CD4-positive, alpha-beta memory T cell (primary cell): ENCODE data around the gene WDR83. TPM values are rescaled to one million over a fixed set of nuclear protein-coding genes. Genes with fewer than 3 reads are reported as not detected.
"Not testable (repeated sequence)": the region's sequence is repeated elsewhere in the genome, so short reads cannot be mapped to it uniquely, and the experiment has no call there.

Source experiments
- CTCF ChIA-PET: fragments of 350-600 bp; sonication (Branson Sonifier 250); formaldehyde crosslinking; loops from one replicate; lab custom pipeline; 2021; ENCODE audit warnings: inconsistent platforms; ENCODE audit not compliant: partially characterized antibody; lab: Charles Lee
- POLR2A ChIA-PET: fragments of 350-600 bp; sonication (Branson Sonifier 250); formaldehyde crosslinking; loops from one replicate; lab custom pipeline; 2021; ENCODE audit not compliant: partially characterized antibody; lab: Charles Lee
- DNase-seq, 5 donors: peaks; one replicate each; pipeline versions ENCODE4 v3.0.0 to v3.0.0-alpha.2; 2020 to 2022; ENCODE audit warnings: mixed read lengths in 1 of 5
- H3K27ac ChIP-seq: one replicate; pipeline ENCODE4 v1.7.0; 2013; ENCODE audit warnings: low read depth, low read length
- H3K27me3 ChIP-seq: 2 replicates; pipeline ENCODE4 v1.7.0; 2013; ENCODE audit warnings: mild to moderate bottlenecking, low read length, moderate library complexity; ENCODE audit not compliant: insufficient read depth
- H3K36me3 ChIP-seq: 2 replicates; pipeline ENCODE4 v1.7.0; 2013; ENCODE audit warnings: mild to moderate bottlenecking, low read length, moderate library complexity; ENCODE audit not compliant: insufficient read depth
- H3K4me1 ChIP-seq: 2 replicates; pipeline ENCODE4 v1.7.0; 2013; ENCODE audit warnings: mild to moderate bottlenecking, low read length, moderate library complexity; ENCODE audit not compliant: insufficient read depth
- H3K4me3 ChIP-seq, 2 donors: one replicate each; pipeline ENCODE4 v1.7.0; 2013; ENCODE audit warnings: low read length in 2 of 2, mild to moderate bottlenecking in 1 of 2
- H3K9me3 ChIP-seq, 2 donors: one replicate each; pipeline ENCODE4 v1.7.0; 2013; ENCODE audit warnings: low read length in 2 of 2, control low read depth in 1 of 2; ENCODE audit not compliant: control insufficient read depth in 1 of 2
- H3K27ac Mint-ChIP-seq, 7 donors: one replicate each; pipeline ENCODE4 v1.8.0; 2020 to 2021; ENCODE audit warnings: mixed read lengths in 7 of 7, mild to moderate bottlenecking in 6 of 7, inconsistent platforms in 3 of 7, moderate library complexity in 3 of 7
- H3K27me3 Mint-ChIP-seq, 2 donors: one replicate each; pipeline ENCODE4 v1.8.0; 2020 to 2021; ENCODE audit warnings: mixed read lengths in 2 of 2
- H3K36me3 Mint-ChIP-seq, 2 donors: one replicate each; pipeline ENCODE4 v1.8.0; 2020 to 2021; ENCODE audit warnings: mixed read lengths in 2 of 2, inconsistent platforms in 1 of 2, mild to moderate bottlenecking in 1 of 2
- H3K4me1 Mint-ChIP-seq, 4 donors: one replicate each; pipeline ENCODE4 v1.8.0; 2020 to 2021; ENCODE audit warnings: mixed read lengths in 4 of 4, mild to moderate bottlenecking in 1 of 4
- H3K4me3 Mint-ChIP-seq, 8 donors: one replicate each; pipeline ENCODE4 v1.8.0; 2020 to 2021; ENCODE audit warnings: mixed read lengths in 8 of 8, mild to moderate bottlenecking in 7 of 8, moderate library complexity in 6 of 8, inconsistent platforms in 3 of 8
- H3K9me3 Mint-ChIP-seq, 8 donors: one replicate each; pipeline ENCODE4 v1.8.0; 2020 to 2021; ENCODE audit warnings: mixed read lengths in 8 of 8, mild to moderate bottlenecking in 5 of 8, inconsistent platforms in 3 of 8, moderate library complexity in 1 of 8
- intact Hi-C: fragments of 100-400 bp; cut with micrococcal nuclease; formaldehyde crosslinking; loops from one replicate; pipeline ENCODE4 v1.15.1; 2023
- polyA plus RNA-seq, 2 donors: library from polyadenylated mRNA; unstranded; fragments of 300-500 nt; fragmentation: Illumina TruSeq; gene quantifications; one replicate each; pipeline ENCODE4 v1.2.3, GENCODE V29; 2021
- total RNA-seq, 2 experiments: library from RNA; stranded (reverse); gene quantifications; one replicate each; pipeline ENCODE4 v1.2.3, GENCODE V29; 2021

Gene WDR83
- total and polyA plus RNA-seq, 4 experiments from 2014 or later: 9.8 to 19.3 (median 17.0) TPM

- DNase-seq, H3K4me3 Mint-ChIP-seq, H3K27me3 Mint-ChIP-seq, H3K27me3 ChIP-seq, H3K4me3 ChIP-seq, H3K27ac Mint-ChIP-seq, H3K9me3 Mint-ChIP-seq, H3K9me3 ChIP-seq, intact Hi-C loops, H3K27ac ChIP-seq: not testable (repeated sequence)
- ChIA-PET POLR2A (interaction anchor here (0.9 to 1.9 kb wide), 7 partner anchors 9 to 128 kb away, joined by 3 to 8 read pairs (median 3); a partner anchor contains a TSS), CTCF (interaction anchor here (0.6 to 3.0 kb wide), 8 partner anchors 38 to 169 kb away, joined by 3 to 15 read pairs (median 4); partner anchors contain the start of genes PRDX2, THSD8 and TRIR)
- peaks cover 34 to 58% of the 10 kb centered on the region in 2 donors for H3K36me3 Mint-ChIP-seq
- Histone ChIP-seq H3K4me1 (peaks cover 24% of the 10 kb centered on the region), H3K36me3 (peaks cover 58% of the 10 kb centered on the region)
- peaks cover 15 to 38% (median 27%) of the 10 kb centered on the region in 4 donors for H3K4me1 Mint-ChIP-seq
Observed at GRCh38 chr19:12678039-12678438, 11.4 kb downstream of the WDR83 start.

GRCh38 chr19:12680034-12680433 is 13.4 kb downstream of the WDR83 start:
- Mint-ChIP-seq H3K27me3 (no peaks in the 10 kb centered on the region), H3K9me3 (no peaks in the 10 kb centered on the region), H3K4me1 (peaks cover 13 to 37% (median 27%) of the 10 kb centered on the region in 4 donors), H3K36me3 (peaks cover 25 to 48% of the 10 kb centered on the region in 2 donors), H3K4me3 (peak overlapping the region; percentile 8 to 98 (median 56)), H3K27ac (peak overlapping the region in 4 of 7 donors; percentile 48 to 68 (median 56))
- ChIA-PET CTCF (no interaction called here), POLR2A (interaction anchor here (0.7 to 3.4 kb wide), 8 partner anchors 11 to 112 kb away, joined by 3 to 35 read pairs (median 4); partner anchors contain the start of genes FBXW9, JUNB, MAN2B1 and ZNF490)
- Histone ChIP-seq H3K4me3 (no peak overlapping the region), H3K27me3 (no peaks in the 10 kb centered on the region), H3K9me3 (no peaks in the 10 kb centered on the region), H3K36me3 (peaks cover 46% of the 10 kb centered on the region), H3K4me1 (peaks cover 24% of the 10 kb centered on the region), H3K27ac (no peak overlapping the region)
- no peak for DNase-seq
- intact Hi-C loops: loop anchor here (5.0 kb wide), 2 partner anchors 42 to 68 kb away; partner anchors contain the start of genes TNPO2, ZNF490 and ZNF791

DNA sequence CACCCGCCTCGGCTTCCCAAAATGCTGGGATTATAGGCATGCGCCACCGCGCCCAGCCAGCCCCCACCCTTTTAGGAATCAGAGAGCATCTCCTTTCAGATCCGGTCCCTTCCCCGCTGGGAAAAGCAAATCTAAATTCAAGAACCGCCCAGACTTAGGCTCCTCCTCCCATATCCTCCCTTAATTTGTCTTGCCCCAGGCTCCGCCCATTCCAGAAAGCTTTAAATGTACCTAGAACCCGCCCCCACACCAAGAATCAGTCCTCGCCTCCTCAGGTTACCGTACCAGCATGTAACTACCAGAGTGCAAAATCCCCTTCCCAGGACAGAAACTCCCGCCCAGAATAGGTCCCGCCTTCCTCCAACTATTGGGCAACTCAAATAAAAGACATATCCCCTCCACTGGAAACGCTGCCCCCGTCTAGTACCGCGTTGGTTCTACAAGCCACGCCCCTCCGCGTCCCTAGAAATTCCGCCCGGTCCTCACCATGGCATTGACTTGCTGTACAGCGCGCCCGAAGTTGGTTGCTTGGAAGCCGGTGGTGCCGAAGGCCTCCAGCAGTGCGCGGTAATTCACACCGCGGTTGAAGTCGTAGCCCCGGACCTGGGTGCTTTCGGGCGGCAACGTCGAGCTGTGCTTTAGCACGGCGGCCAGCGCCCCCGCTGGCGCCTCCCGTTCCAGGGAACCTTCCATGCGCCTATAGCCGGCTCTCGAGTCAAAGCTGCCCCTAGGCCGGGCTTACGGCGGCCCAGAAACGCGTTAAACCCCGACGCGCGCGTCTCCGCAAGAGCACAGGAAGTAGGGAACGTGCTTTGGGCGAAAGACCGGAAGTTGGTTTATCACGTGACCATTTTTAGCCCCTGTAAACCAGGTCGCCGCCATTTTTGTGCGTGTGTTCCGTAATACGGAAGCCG is 14.7 kb downstream of the WDR83 start, which contains the start of gene DHPS:
Gene DHPS, minus strand, starts transcription at position 807 of the 914 bp plus-strand sequence. Its CDS starts 114 bp downstream, at position 693.
- H3K36me3 ChIP-seq: peaks cover 33% of the 10 kb centered on the region
- DNase-seq: peak; percentile 90 to 96 (median 94)
- peak within 1 kb of the TSS; percentile 98 for H3K27ac ChIP-seq
- Mint-ChIP-seq H3K9me3 (no peaks in the 10 kb centered on the region), H3K27ac (peak within 1 kb of the TSS; percentile 83 to 99 (median 97)), H3K36me3 (peaks cover 23 to 38% of the 10 kb centered on the region in 2 donors), H3K27me3 (no peaks in the 10 kb centered on the region), H3K4me1 (peaks cover 11 to 35% (median 25%) of the 10 kb centered on the region in 4 donors), H3K4me3 (peak within 1 kb of the TSS; percentile 90 to 99 (median 98))
- intact Hi-C loops: loop anchor here (1.0 to 5.0 kb wide), 6 partner anchors 12 to 69 kb away; partner anchors contain the start of genes FBXW9, GET3, TNPO2 and ZNF490
- no peaks in the 10 kb centered on the region for H3K27me3 ChIP-seq
- H3K9me3 ChIP-seq: no peaks in the 10 kb centered on the region
- H3K4me1 ChIP-seq: peaks cover 21% of the 10 kb centered on the region
- POLR2A ChIA-PET: interaction anchor here (0.7 to 3.4 kb wide), 26 partner anchors 9 to 757 kb away, joined by 3 to 35 read pairs (median 4); partner anchors contain the start of genes FBXW9, GET3, JUNB and MAN2B1
- H3K4me3 ChIP-seq: peak within 1 kb of the TSS; percentile 73 to 98
- CTCF ChIA-PET: interaction anchor here (0.7 to 1.8 kb wide), 9 partner anchors 9 to 1897 kb away, joined by 3 to 7 read pairs (median 4); partner anchors contain the start of genes MAN2B1, WDR83, ZNF490 and ZNF791

DNA sequence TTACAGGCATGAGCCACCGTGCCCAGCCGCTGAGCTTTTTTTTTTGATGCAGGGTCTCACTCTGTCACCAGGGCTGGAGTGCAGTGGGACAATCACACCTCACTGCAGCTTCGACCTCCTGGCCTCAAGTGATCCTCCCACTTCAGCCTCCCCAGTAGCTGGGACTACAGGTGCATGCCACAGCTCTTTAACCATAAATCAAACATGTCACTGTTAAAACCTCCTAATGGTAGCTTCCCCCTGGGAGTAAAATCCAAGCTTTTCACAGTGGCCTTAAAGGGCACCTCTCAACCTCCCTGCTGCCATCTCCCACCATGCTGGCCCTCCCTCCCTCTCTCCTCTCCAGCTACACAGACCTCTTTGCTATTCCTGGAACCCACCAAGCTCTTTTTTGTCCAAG is 19.2 kb downstream of the WDR83 start:
- intact Hi-C loops: no loop called here

DNA sequence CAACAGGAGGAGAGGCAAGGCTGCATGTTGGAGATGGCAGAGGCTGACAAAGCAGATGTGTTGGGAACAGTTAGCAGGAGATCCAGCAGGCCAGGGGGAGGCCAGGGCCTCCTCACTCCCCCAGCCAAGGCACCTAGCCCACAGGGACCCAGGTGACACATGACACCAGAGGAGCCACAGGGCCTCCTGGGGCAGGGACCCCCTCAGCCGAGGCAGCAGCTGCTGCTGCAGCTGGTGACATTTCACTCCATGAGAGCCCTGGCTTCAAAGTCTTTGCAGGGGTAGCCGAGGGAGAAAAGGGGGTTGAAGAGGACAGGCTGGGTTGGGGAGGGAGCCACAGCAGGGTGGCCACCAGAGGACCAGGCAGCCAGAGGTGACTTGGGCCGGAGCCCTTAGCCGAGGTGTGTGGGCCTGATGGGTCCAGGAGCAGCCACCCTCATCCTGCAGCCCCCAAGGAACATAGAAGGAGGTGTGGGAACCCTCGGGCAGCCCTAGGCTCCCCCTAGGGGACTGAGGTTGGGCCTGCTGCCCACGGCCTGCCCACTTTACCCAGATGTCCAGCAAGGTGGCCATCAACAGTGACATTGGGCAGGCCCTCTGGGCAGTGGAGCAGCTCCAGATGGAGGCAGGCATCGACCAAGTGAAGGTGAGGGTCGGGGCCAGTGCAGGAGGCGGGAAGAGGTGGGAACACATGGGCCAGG is 21.0 kb downstream of the WDR83 start, which contains the start of gene GNG14:
Gene GNG14, plus strand, starts transcription at position 503 of the 701 bp plus-strand sequence. Its CDS starts 51 bp downstream, at position 554.
- ChIA-PET CTCF (no interaction called here), POLR2A (interaction anchor here (0.7 kb wide), 1 partner anchor 8 kb away, joined by 3 read pairs; the partner anchor contains the start of gene FBXW9)
- no peak within 1 kb of the TSS for H3K27ac ChIP-seq
- no peaks in the 10 kb centered on the region for H3K4me1 ChIP-seq
- intact Hi-C loops: no loop called here
- H3K9me3 Mint-ChIP-seq: no peaks in the 10 kb centered on the region
- no peaks in the 10 kb centered on the region for H3K36me3 ChIP-seq
- no peaks in the 10 kb centered on the region for H3K27me3 ChIP-seq
- no peaks in the 10 kb centered on the region for H3K27me3 Mint-ChIP-seq
- no peak within 1 kb of the TSS for H3K4me3 Mint-ChIP-seq
- peaks cover 0 to 4% (median 0%) of the 10 kb centered on the region in 4 donors for H3K4me1 Mint-ChIP-seq
- no peak within 1 kb of the TSS for H3K27ac Mint-ChIP-seq
- no peaks in the 10 kb centered on the region for H3K9me3 ChIP-seq
- H3K4me3 ChIP-seq: no peak within 1 kb of the TSS
- peaks cover 0 to 1% of the 10 kb centered on the region in 2 donors for H3K36me3 Mint-ChIP-seq
- DNase-seq: no peak

More for the DNA sequence above, 19.2 kb downstream of the WDR83 start:
- peaks cover 4 to 14% (median 7%) of the 10 kb centered on the region in 4 donors for H3K4me1 Mint-ChIP-seq
- peak overlapping the region in 1 of 7 donors; percentile 38 for H3K27ac Mint-ChIP-seq
- H3K4me3 ChIP-seq: no peak overlapping the region
- no peaks in the 10 kb centered on the region for H3K27me3 Mint-ChIP-seq
- H3K9me3 ChIP-seq: no peaks in the 10 kb centered on the region
- H3K27ac ChIP-seq: no peak overlapping the region
- no peaks in the 10 kb centered on the region for H3K36me3 ChIP-seq
- no peak overlapping the region for H3K4me3 Mint-ChIP-seq
- H3K9me3 Mint-ChIP-seq: no peaks in the 10 kb centered on the region
- H3K36me3 Mint-ChIP-seq: peaks cover 5 to 9% of the 10 kb centered on the region in 2 donors
- peaks cover 2% of the 10 kb centered on the region for H3K4me1 ChIP-seq
- no peaks in the 10 kb centered on the region for H3K27me3 ChIP-seq
- DNase-seq: no peak
- ChIA-PET POLR2A (interaction anchor here (1.3 to 2.0 kb wide), 2 partner anchors 10 to 36 kb away, joined by 3 to 6 read pairs; partner anchors contain the start of gene FBXW9), CTCF (interaction anchor here (0.6 to 1.8 kb wide), 6 partner anchors 9 to 509 kb away, joined by 3 to 9 read pairs (median 3); no protein-coding TSS in a partner anchor)

GRCh38 chr19:12689012-12689411 is 22.4 kb downstream of the WDR83 start:
- POLR2A ChIA-PET: no interaction called here
- CTCF ChIA-PET: no interaction called here
- intact Hi-C loops: no loop called here

More at GRCh38 chr19:12689012-12689411, 22.4 kb downstream of the WDR83 start:
- Histone ChIP-seq H3K4me1 (no peaks in the 10 kb centered on the region), H3K36me3 (no peaks in the 10 kb centered on the region), H3K27ac (no peak overlapping the region), H3K27me3 (no peaks in the 10 kb centered on the region), H3K9me3 (no peaks in the 10 kb centered on the region), H3K4me3 (no peak overlapping the region)
- H3K36me3 Mint-ChIP-seq: peaks cover 0 to 1% of the 10 kb centered on the region in 2 donors
- no peak for DNase-seq
- H3K4me1 Mint-ChIP-seq: peaks cover 0 to 1% (median 0%) of the 10 kb centered on the region in 4 donors
- H3K4me3 Mint-ChIP-seq: no peak overlapping the region
- no peaks in the 10 kb centered on the region for H3K9me3 Mint-ChIP-seq
- H3K27me3 Mint-ChIP-seq: no peaks in the 10 kb centered on the region
- H3K27ac Mint-ChIP-seq: no peak overlapping the region
